HG02623 (cell line): Measurements from ENCODE around the gene MGAT2.
"Not testable (repeated sequence)": the region's sequence is repeated elsewhere in the genome, so short reads cannot be mapped to it uniquely, and the experiment has no call there.

ENCODE experiments used
- ATAC-seq: cut with Tn5 transposase; IDR thresholded peaks from one replicate; pipeline ENCODE4 v1.9.1; 2021; ENCODE audit warnings: moderate library complexity; ENCODE audit not compliant: unreplicated experiment

MGAT2 gene

GRCh38 chr14:49653508-49653907, 32.9 kb downstream of the MGAT2 start:
- ATAC-seq: no peak

GRCh38 chr14:49654511-49654910, 33.9 kb downstream of the MGAT2 start:
- no peak for ATAC-seq

DNA sequence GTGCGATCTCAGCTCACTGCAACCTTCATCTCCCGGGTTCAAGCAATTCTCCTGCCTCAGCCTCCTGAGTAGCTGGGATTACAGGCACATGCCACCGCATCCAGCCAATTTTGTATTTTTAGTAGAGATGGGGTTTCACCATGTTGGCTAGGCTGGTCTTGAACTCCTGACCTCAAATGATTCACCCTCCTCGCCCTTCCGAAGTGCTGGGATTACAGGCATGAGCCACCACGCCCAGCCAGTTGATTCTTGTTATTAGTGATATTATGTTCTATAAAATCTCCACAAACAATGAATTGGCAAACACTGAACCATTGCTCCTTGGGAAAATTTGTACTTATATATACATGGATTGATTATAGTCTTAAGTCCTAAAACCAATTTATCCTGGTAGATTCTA, 36.9 kb downstream of the MGAT2 start:
- not testable (repeated sequence) for ATAC-seq

DNA sequence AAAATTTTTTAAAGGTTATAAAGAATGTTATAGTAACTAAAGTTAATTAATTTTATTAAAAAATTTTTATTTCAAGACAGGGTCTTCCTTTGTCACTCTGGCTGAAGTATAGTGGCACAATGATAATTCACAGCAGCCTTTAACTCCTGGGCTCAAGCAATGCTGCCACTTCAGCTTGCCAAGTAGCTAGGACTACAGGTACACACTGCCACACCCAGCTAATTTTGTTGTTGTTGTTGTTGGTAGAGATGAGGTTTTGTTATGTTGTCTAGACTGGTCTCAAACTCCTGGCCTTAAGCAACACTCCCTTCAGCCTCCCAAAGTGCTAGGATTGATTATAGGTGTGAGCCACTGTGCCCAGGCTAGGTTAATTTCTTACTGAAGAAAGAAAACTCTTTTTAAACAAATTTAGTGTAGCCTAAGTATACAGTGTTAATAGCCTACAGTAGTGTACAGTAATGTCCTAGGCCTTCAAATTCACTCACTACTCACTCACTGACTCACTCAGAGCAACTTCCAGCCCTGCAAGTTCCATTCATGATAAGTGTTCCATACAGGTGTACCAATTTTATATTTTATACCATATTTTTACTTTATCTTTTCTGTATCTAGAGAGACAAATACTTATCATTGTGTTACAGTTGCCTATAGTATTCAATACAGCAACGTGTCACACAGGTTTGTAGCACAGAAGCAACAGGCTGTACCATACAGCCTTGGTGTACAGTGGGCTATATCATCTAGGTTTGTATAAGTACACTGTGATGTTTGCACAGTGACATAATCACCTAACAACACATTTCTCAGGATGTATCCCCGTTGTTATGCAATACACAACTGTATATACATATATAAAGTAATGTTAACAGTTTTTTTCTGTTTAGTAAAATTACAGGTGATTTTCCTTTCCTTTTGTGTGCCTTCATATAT, 39.2 kb downstream of the MGAT2 start:
- no peak for ATAC-seq

- ATAC-seq: no peak
These were observed 49.9 kb downstream of the MGAT2 start for GRCh38 chr14:49670475-49670874.
